ENCODE data around the gene DNAJC27. TPM values are rescaled to one million over a fixed set of nuclear protein-coding genes. Genes with fewer than 3 reads are reported as not detected.

DNAJC27 gene
- total RNA-seq, 3 donors from 2014 or later (not counting 1 experiment from before 2014, with no cell fraction given) = 14.1 to 19.7 (median 16.6) TPM

DNA sequence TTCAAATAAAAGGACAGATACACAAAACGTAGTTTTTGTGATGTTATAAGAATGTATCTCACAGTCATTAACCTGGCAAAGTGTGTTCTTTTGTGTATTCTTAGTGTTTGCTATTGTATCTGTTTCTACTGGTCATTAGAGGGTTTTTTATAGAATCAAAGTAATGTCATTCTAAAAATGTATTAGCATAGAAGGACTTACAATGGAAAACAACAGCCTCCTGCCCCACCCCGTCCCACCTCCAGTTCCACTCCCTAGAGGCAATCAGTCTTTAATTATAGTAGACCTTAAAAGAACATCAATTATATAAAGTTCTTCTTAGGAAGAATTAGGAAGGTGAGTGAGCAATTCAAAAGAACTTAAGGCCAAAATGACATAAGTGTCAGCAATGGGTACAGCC is 13.8 kb downstream of the DNAJC27 start:
- H3K4me1 Mint-ChIP-seq = peaks cover 0 to 16% of the 10 kb centered on the region in 2 donors
- WGBS (ENCODE audit: insufficient coverage) = 100% methylated on average over 1 of the region's 2 CpGs
- H3K9me3 Mint-ChIP-seq = peaks cover 0 to 4% of the 10 kb centered on the region in 2 donors
- H3K27ac Mint-ChIP-seq = no peak overlapping the region
- peaks cover 59% of the 10 kb centered on the region for H3K36me3 ChIP-seq (ENCODE audit: control insufficient read depth, insufficient read depth, low read length)
- no peaks in the 10 kb centered on the region for H3K27me3 Mint-ChIP-seq (ENCODE audit: low read depth in 2 of 2)
- H3K27me3 ChIP-seq (ENCODE audit: control insufficient read depth, insufficient read depth, low read length) = no peaks in the 10 kb centered on the region
- no peaks in the 10 kb centered on the region for H3K9me3 ChIP-seq (ENCODE audit: control insufficient read depth, insufficient read depth, low read length)
- intact Hi-C loops (cut with micrococcal nuclease) = no loop called here
- no peak overlapping the region for H3K4me3 ChIP-seq (ENCODE audit: low read length)
- DNase-seq (no peak), ATAC-seq (no peak)
- H3K4me3 Mint-ChIP-seq = no peak overlapping the region
- H3K36me3 Mint-ChIP-seq = peaks cover 36% of the 10 kb centered on the region
- H3K4me1 ChIP-seq (ENCODE audit: control insufficient read depth, insufficient read depth, low read length) = no peaks in the 10 kb centered on the region
- H3K27ac ChIP-seq (ENCODE audit: low read length) = no peak overlapping the region
- TF ChIP-seq, protein P1, sequence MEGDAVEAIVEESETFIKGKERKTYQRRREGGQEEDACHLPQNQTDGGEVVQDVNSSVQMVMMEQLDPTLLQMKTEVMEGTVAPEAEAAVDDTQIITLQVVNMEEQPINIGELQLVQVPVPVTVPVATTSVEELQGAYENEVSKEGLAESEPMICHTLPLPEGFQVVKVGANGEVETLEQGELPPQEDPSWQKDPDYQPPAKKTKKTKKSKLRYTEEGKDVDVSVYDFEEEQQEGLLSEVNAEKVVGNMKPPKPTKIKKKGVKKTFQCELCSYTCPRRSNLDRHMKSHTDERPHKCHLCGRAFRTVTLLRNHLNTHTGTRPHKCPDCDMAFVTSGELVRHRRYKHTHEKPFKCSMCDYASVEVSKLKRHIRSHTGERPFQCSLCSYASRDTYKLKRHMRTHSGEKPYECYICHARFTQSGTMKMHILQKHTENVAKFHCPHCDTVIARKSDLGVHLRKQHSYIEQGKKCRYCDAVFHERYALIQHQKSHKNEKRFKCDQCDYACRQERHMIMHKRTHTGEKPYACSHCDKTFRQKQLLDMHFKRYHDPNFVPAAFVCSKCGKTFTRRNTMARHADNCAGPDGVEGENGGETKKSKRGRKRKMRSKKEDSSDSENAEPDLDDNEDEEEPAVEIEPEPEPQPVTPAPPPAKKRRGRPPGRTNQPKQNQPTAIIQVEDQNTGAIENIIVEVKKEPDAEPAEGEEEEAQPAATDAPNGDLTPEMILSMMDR (IDR thresholded peaks at IDR 0.05) = no peak

DNA sequence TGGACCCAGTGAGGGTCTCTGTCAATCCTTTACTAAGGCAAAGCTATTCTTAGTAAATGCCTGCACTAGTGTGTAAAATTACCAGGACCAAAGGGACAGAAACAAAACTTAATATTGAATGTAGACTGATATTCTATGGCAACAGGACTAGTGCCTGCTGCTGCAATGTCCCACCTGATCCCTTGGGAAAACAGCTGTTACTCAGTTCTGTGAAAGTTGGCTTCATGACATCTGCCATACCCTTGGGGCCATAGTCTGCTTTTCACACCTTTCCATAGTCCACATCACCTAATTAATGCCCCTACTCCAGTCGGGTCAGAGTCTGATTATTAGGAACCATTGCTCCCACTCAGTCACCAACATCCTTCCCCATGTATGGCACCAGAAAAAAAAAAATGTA is 14.5 kb downstream of the DNAJC27 start:
- no peak overlapping the region for H3K4me3 ChIP-seq (ENCODE audit: low read length)
- Mint-ChIP-seq H3K4me3 (no peak overlapping the region), H3K36me3 (peaks cover 37% of the 10 kb centered on the region), H3K27me3 (ENCODE audit: low read depth in 2 of 2) (no peaks in the 10 kb centered on the region), H3K9me3 (peaks cover 0 to 4% of the 10 kb centered on the region in 2 donors), H3K27ac (no peak overlapping the region), H3K4me1 (peaks cover 0 to 16% of the 10 kb centered on the region in 2 donors)
- 100% methylated on average over 1 of the region's 1 CpG for WGBS (ENCODE audit: insufficient coverage)
- H3K36me3 ChIP-seq (ENCODE audit: control insufficient read depth, insufficient read depth, low read length) = peaks cover 58% of the 10 kb centered on the region
- H3K4me1 ChIP-seq (ENCODE audit: control insufficient read depth, insufficient read depth, low read length) = no peaks in the 10 kb centered on the region
- no peaks in the 10 kb centered on the region for H3K27me3 ChIP-seq (ENCODE audit: control insufficient read depth, insufficient read depth, low read length)
- DNase-seq (no peak), ATAC-seq (no peak)
- intact Hi-C loops (cut with micrococcal nuclease) = no loop called here
- H3K9me3 ChIP-seq (ENCODE audit: control insufficient read depth, insufficient read depth, low read length) = no peaks in the 10 kb centered on the region
- H3K27ac ChIP-seq (ENCODE audit: low read length) = no peak overlapping the region
- TF ChIP-seq, protein P1 (IDR thresholded peaks at IDR 0.05) = no peak

DNA sequence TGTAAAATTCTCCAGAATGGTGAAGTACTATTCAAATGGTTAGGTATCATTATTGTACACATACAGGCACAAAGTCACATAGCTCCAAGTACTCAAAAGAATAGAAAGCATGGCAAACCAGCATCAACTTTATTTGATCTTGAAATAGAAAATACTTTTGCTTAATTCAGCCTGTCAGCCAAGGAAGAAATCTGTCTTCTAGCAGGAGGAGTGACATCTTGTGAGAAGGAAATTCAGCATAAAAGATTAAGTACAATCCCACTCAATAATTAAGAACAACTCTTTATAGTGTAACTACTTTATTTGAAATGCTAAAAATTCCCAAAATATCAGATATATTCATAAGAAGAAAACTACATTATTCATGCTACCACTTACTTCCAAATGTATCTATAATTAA is 15.8 kb downstream of the DNAJC27 start:
- no peak overlapping the region for H3K4me3 ChIP-seq (ENCODE audit: low read length)
- TF ChIP-seq, protein P1 (IDR thresholded peaks at IDR 0.05) = no peak
- Mint-ChIP-seq H3K36me3 (peaks cover 42% of the 10 kb centered on the region), H3K9me3 (peaks cover 0 to 4% of the 10 kb centered on the region in 2 donors), H3K4me1 (peaks cover 0 to 16% of the 10 kb centered on the region in 2 donors), H3K27ac (no peak overlapping the region), H3K4me3 (no peak overlapping the region), H3K27me3 (ENCODE audit: low read depth in 2 of 2) (no peaks in the 10 kb centered on the region)
- H3K9me3 ChIP-seq (ENCODE audit: control insufficient read depth, insufficient read depth, low read length) = no peaks in the 10 kb centered on the region
- no peaks in the 10 kb centered on the region for H3K27me3 ChIP-seq (ENCODE audit: control insufficient read depth, insufficient read depth, low read length)
- H3K36me3 ChIP-seq (ENCODE audit: control insufficient read depth, insufficient read depth, low read length) = peaks cover 67% of the 10 kb centered on the region
- ATAC-seq (no peak), DNase-seq (no peak)
- no peak overlapping the region for H3K27ac ChIP-seq (ENCODE audit: low read length)
- intact Hi-C loops (cut with micrococcal nuclease) = no loop called here
- no peaks in the 10 kb centered on the region for H3K4me1 ChIP-seq (ENCODE audit: control insufficient read depth, insufficient read depth, low read length)

DNA sequence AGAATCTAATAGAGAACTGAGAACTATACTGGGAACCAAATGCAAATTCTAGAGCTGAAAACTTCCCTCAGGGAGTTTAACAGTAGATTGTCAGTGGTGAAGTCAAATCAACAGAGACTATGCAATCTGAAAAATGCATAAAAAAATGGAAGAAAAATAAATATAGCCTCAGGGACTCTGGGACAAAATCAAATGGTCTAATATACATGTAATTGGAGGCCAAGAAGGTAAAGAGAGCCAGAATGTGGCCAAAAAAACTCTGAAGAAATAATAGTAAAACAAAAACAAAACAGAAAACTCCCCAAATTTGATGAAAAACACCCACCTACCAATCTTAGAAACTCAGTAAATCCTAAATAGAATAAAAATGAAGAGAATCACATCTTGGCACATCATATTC is 16.5 kb downstream of the DNAJC27 start:
- intact Hi-C loops (cut with micrococcal nuclease) = no loop called here
- Histone ChIP-seq H3K36me3 (ENCODE audit: control insufficient read depth, insufficient read depth, low read length) (peaks cover 63% of the 10 kb centered on the region), H3K4me1 (ENCODE audit: control insufficient read depth, insufficient read depth, low read length) (no peaks in the 10 kb centered on the region), H3K27ac (ENCODE audit: low read length) (no peak overlapping the region), H3K27me3 (ENCODE audit: control insufficient read depth, insufficient read depth, low read length) (no peaks in the 10 kb centered on the region), H3K9me3 (ENCODE audit: control insufficient read depth, insufficient read depth, low read length) (no peaks in the 10 kb centered on the region), H3K4me3 (ENCODE audit: low read length) (no peak overlapping the region)
- ATAC-seq (no peak), DNase-seq (no peak)
- H3K4me1 Mint-ChIP-seq = peaks cover 0 to 12% of the 10 kb centered on the region in 2 donors
- no peaks in the 10 kb centered on the region for H3K27me3 Mint-ChIP-seq (ENCODE audit: low read depth in 2 of 2)
- peaks cover 0 to 4% of the 10 kb centered on the region in 2 donors for H3K9me3 Mint-ChIP-seq
- TF ChIP-seq, protein P1 (IDR thresholded peaks at IDR 0.05) = no peak
- no peak overlapping the region for H3K27ac Mint-ChIP-seq
- H3K4me3 Mint-ChIP-seq = no peak overlapping the region
- peaks cover 38% of the 10 kb centered on the region for H3K36me3 Mint-ChIP-seq

All from natural killer cell (primary cell).